Pancreas (tissue), 10 donors: Measurements from ENCODE around the gene LRRN1. TPM values are rescaled to one million over a fixed set of nuclear protein-coding genes. Genes with fewer than 3 reads are reported as not detected.
"Not testable (repeated sequence)": the region's sequence is repeated elsewhere in the genome, so short reads cannot be mapped to it uniquely, and the experiment has no call there.

Experiments used
- ATAC-seq, 4 donors: fragments of 200-7000 bp; cut with Tn5 transposase; one replicate each; pipeline versions ENCODE4 v1.8.0 to v1.9.1; 2020; ENCODE audit warnings: mild to moderate bottlenecking in 4 of 4, moderate library complexity in 4 of 4
- DNase-seq, 6 donors: peaks; one replicate each; pipeline ENCODE4 v3.0.0-alpha.2; 2020
- FAIRE-seq: peaks from 2 replicates; lab custom pipeline; 2012; peaks lifted over from hg19 to GRCh38; lab: Jason Lieb, UNC
- H3K27ac ChIP-seq, 4 donors: fragments of 200-600 bp; sonication (generic); 1 replicate in 3 of 4; 2 replicates in 1 of 4; pipeline versions ENCODE4 v1.5.0 to v1.8.0; 2020
- H3K27me3 ChIP-seq, 4 donors: fragments of 200-600 bp; one replicate each; pipeline ENCODE4 v1.8.0; 2021
- H3K36me3 ChIP-seq, 3 donors: fragments of 200-600 bp; sonication (generic) in 1 of 3; one replicate each; pipeline versions ENCODE4 v1.5.0 to v1.8.0; 2020 to 2021
- H3K4me1 ChIP-seq, 3 donors: fragments of 200-600 bp; one replicate each; pipeline ENCODE4 v1.8.0; 2021
- H3K4me3 ChIP-seq, 4 donors: fragments of 200-600 bp; sonication (generic) in 2 of 4; one replicate each; pipeline versions ENCODE4 v1.5.0 to v1.8.0; 2020 to 2021
- H3K9me3 ChIP-seq, 4 donors: fragments of 200-600 bp; one replicate each; pipeline ENCODE4 v1.8.0; 2021
- WGBS, 2 donors: extraction: QIAGEN DNeasy Blood & Tissue Kit; methylation state at CpG; one replicate each; pipeline ENCODE4 v1.1.7; 2013; 5-methylcytosine and 5-hydroxymethylcytosine counted together
- intact Hi-C, 3 donors: fragments of 100-400 bp; cut with DNase I; formaldehyde crosslinking; loops; one replicate each; pipeline versions ENCODE4 v1.11.1 to v1.14.2; 2022
- polyA plus RNA-seq, 2 donors: library from polyadenylated mRNA; stranded (reverse); fragments of 200-250 nt; gene quantifications; one replicate each; pipeline ENCODE4 v1.2.3, GENCODE V29; 2013
- total RNA-seq, 6 donors: library from RNA; stranded (reverse); fragmentation: NEBNext Ultra II Directional in 4 of 6; extraction: Animal tissue kit (Norgen Biotek cat#: 25700) in 4 of 6; gene quantifications; one replicate each; pipeline versions ENCODE4 v1.2.1 to v1.2.4, GENCODE V29; 2021 to 2023
- TF ChIP-seq, protein P1 (sequence below), 4 donors: fragments of 200-600 bp; sonication (generic) in 3 of 4; IDR thresholded peaks; one replicate each; pipeline versions ENCODE4 v1.5.0 to v1.8.0; 2021; ENCODE audit warnings: antibody characterized with exemption in 4 of 4
- donor health status: healthy with polysubstance abuse.
- donor health status: DM: no; HTN: no; CAD: no; lungs with moderate emphysema.
- donor health status: DM: no; HTN: no; CAD: no.
- donor health status: control.
- donor health status: control.
- donor health status: Bipolar disorder and iron deficiency.
- donor health status: DM: yes; HTN: yes; CAD: no.
- donor health status: DM: no; HTN: no; CAD: no.
- donor health status: DM: no; HTN: no; CAD: no.
- donor health status: DM: yes; HTN: yes; CAD: no.

Gene LRRN1
- total and polyA plus RNA-seq, 8 donors, result 0.99 to 11.0 (median 2.5) TPM

DNA sequence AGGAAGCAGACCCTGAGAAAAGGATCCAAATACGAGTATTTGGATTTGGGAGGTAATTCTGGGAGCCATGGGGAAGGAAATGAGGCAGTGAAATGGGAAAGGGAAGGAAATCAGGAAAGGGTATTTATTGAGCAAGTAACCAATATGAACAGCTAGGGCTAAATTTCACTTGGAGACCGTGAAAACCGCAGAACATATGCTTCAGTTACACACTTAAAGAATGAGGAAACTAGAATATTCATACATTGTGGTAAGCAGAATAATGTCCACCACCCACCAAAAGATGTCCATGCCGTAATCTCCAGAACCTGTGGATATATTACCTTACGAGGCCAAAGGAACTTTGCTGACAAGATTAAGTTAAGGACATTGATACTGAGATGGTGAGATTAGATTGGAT is 63.3 kb downstream of the LRRN1 start:
- intact Hi-C loops, result no loop called here
- Histone ChIP-seq H3K4me1 (no peaks in the 10 kb centered on the region), H3K27me3 (no peaks in the 10 kb centered on the region), H3K27ac (no peak overlapping the region), H3K36me3 (no peaks in the 10 kb centered on the region), H3K9me3 (no peaks in the 10 kb centered on the region), H3K4me3 (no peak overlapping the region)
- DNase-seq (no peak), FAIRE-seq (no peak), ATAC-seq (no peak)
- 89 to 94% methylated on average over 5 of the region's 5 CpGs for WGBS, 2 donors
- TF ChIP-seq, protein P1, sequence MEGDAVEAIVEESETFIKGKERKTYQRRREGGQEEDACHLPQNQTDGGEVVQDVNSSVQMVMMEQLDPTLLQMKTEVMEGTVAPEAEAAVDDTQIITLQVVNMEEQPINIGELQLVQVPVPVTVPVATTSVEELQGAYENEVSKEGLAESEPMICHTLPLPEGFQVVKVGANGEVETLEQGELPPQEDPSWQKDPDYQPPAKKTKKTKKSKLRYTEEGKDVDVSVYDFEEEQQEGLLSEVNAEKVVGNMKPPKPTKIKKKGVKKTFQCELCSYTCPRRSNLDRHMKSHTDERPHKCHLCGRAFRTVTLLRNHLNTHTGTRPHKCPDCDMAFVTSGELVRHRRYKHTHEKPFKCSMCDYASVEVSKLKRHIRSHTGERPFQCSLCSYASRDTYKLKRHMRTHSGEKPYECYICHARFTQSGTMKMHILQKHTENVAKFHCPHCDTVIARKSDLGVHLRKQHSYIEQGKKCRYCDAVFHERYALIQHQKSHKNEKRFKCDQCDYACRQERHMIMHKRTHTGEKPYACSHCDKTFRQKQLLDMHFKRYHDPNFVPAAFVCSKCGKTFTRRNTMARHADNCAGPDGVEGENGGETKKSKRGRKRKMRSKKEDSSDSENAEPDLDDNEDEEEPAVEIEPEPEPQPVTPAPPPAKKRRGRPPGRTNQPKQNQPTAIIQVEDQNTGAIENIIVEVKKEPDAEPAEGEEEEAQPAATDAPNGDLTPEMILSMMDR (IDR thresholded peaks at IDR 0.05), result no peak

DNA sequence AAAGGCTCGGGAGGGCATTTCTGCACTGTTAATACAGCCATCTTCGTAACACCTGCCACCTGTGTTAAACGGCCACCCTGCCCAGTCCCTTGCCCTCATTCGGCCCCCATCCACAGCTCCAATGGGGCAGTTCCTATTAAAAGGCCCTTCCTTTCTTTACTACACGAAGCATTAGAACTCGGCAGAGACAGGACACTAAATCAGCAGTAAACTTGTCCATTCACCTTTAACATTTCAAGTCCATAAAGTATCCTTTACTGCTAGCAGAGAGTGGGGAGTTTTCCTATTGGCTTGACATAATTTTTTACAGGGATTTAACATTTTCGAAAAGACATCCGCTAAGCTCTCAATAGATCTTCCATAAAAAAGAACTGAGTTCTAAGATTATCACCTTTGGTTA is 76.3 kb downstream of the LRRN1 start:
- Histone ChIP-seq H3K27ac (no peak overlapping the region), H3K4me1 (no peaks in the 10 kb centered on the region), H3K36me3 (no peaks in the 10 kb centered on the region), H3K4me3 (no peak overlapping the region), H3K9me3 (no peaks in the 10 kb centered on the region), H3K27me3 (no peaks in the 10 kb centered on the region)
- ATAC-seq (no peak), DNase-seq (no peak), FAIRE-seq (no peak)
- TF ChIP-seq, protein P1 (IDR thresholded peaks at IDR 0.05), result no peak
- intact Hi-C loops, result no loop called here
- 76 to 85% methylated on average over 8 of the region's 8 CpGs for WGBS, 2 donors

- Histone ChIP-seq H3K9me3 (no peaks in the 10 kb centered on the region), H3K27me3 (no peaks in the 10 kb centered on the region), H3K27ac (no peak overlapping the region), H3K4me1 (no peaks in the 10 kb centered on the region), H3K4me3 (no peak overlapping the region), H3K36me3 (no peaks in the 10 kb centered on the region)
- DNase-seq (no peak), ATAC-seq (no peak), FAIRE-seq (no peak)
- TF ChIP-seq, protein P1 (IDR thresholded peaks at IDR 0.05), result no peak
- intact Hi-C loops, result no loop called here
- 83 to 88% methylated on average over 7 of the region's 7 CpGs for WGBS, 2 donors
These were observed 81.8 kb downstream of the LRRN1 start for GRCh38 chr3:3881050-3881449.

GRCh38 chr3:3887311-3887710 is 88.1 kb downstream of the LRRN1 start:
- H3K36me3 ChIP-seq, H3K9me3 ChIP-seq, intact Hi-C loops, ATAC-seq, H3K27ac ChIP-seq, H3K27me3 ChIP-seq, H3K4me3 ChIP-seq, DNase-seq, H3K4me1 ChIP-seq, FAIRE-seq: not testable (repeated sequence)

- intact Hi-C loops, result no loop called here
- no peak for ATAC-seq
These were observed 94.4 kb downstream of the LRRN1 start for GRCh38 chr3:3893590-3893989.

More at GRCh38 chr3:3893590-3893989, 94.4 kb downstream of the LRRN1 start:
- DNase-seq (no peak), FAIRE-seq (no peak)
- Histone ChIP-seq H3K4me3 (no peak overlapping the region), H3K4me1 (no peaks in the 10 kb centered on the region), H3K36me3 (no peaks in the 10 kb centered on the region), H3K9me3 (no peaks in the 10 kb centered on the region), H3K27ac (no peak overlapping the region), H3K27me3 (no peaks in the 10 kb centered on the region)
- TF ChIP-seq, protein P1 (IDR thresholded peaks at IDR 0.05), result no peak
- WGBS, 2 donors, result 53 to 54% methylated on average over 4 of the region's 4 CpGs
